ENCODE data around the gene MUTYH. TPM values are rescaled to one million over a fixed set of nuclear protein-coding genes. Genes with fewer than 3 reads are reported as not detected.

Gene MUTYH
- total RNA-seq, 1 donor from 2014 or later = 33.7 TPM

- no peak for DNase-seq
- TF ChIP-seq CTCF (IDR thresholded peaks at IDR 0.05; ENCODE audit: partially characterized antibody, unreplicated experiment) = no peak
- peaks cover 3% of the 10 kb centered on the region for H3K27me3 Mint-ChIP-seq (ENCODE audit: unreplicated experiment)
- no peaks in the 10 kb centered on the region for H3K4me1 Mint-ChIP-seq (ENCODE audit: low read depth, unreplicated experiment)
- no peak overlapping the region for H3K4me3 Mint-ChIP-seq (ENCODE audit: unreplicated experiment)
- no peak overlapping the region for H3K27ac Mint-ChIP-seq (ENCODE audit: unreplicated experiment)
- H3K9me3 Mint-ChIP-seq (ENCODE audit: unreplicated experiment) = peaks cover 2% of the 10 kb centered on the region
- H3K36me3 Mint-ChIP-seq (ENCODE audit: unreplicated experiment) = peaks cover 4% of the 10 kb centered on the region
Measured at GRCh38 chr1:45345014-45345413, 4.8 kb upstream of the MUTYH start.

GRCh38 chr1:45344499-45344898 lies 4.3 kb upstream of the MUTYH start:
- Mint-ChIP-seq H3K27ac (ENCODE audit: unreplicated experiment) (no peak overlapping the region), H3K9me3 (ENCODE audit: unreplicated experiment) (peaks cover 2% of the 10 kb centered on the region), H3K36me3 (ENCODE audit: unreplicated experiment) (peaks cover 4% of the 10 kb centered on the region), H3K4me1 (ENCODE audit: low read depth, unreplicated experiment) (no peaks in the 10 kb centered on the region), H3K4me3 (ENCODE audit: unreplicated experiment) (no peak overlapping the region), H3K27me3 (ENCODE audit: unreplicated experiment) (peaks cover 2% of the 10 kb centered on the region)
- DNase-seq = no peak
- no peak for TF ChIP-seq CTCF (IDR thresholded peaks at IDR 0.05; ENCODE audit: partially characterized antibody, unreplicated experiment)

- Mint-ChIP-seq H3K4me1 (ENCODE audit: low read depth, unreplicated experiment) (no peaks in the 10 kb centered on the region), H3K36me3 (ENCODE audit: unreplicated experiment) (peaks cover 3% of the 10 kb centered on the region), H3K27ac (ENCODE audit: unreplicated experiment) (peak overlapping the region; percentile 71), H3K9me3 (ENCODE audit: unreplicated experiment) (peaks cover 5% of the 10 kb centered on the region), H3K4me3 (ENCODE audit: unreplicated experiment) (peak overlapping the region; percentile 100), H3K27me3 (ENCODE audit: unreplicated experiment) (no peaks in the 10 kb centered on the region)
- no peak for TF ChIP-seq CTCF (IDR thresholded peaks at IDR 0.05; ENCODE audit: partially characterized antibody, unreplicated experiment)
- DNase-seq = no peak
Measured at GRCh38 chr1:45340816-45341466, 701 bp upstream of the MUTYH start.

GRCh38 chr1:45337630-45338325 lies 2.5 kb downstream of the MUTYH start:
- H3K27ac Mint-ChIP-seq (ENCODE audit: unreplicated experiment) = peak overlapping the region; percentile 39
- peaks cover 3% of the 10 kb centered on the region for H3K4me1 Mint-ChIP-seq (ENCODE audit: low read depth, unreplicated experiment)
- H3K4me3 Mint-ChIP-seq (ENCODE audit: unreplicated experiment) = peak overlapping the region; percentile 47

More at GRCh38 chr1:45337630-45338325, 2.5 kb downstream of the MUTYH start:
- no peaks in the 10 kb centered on the region for H3K27me3 Mint-ChIP-seq (ENCODE audit: unreplicated experiment)
- no peak for DNase-seq
- peaks cover 3% of the 10 kb centered on the region for H3K9me3 Mint-ChIP-seq (ENCODE audit: unreplicated experiment)
- no peak for TF ChIP-seq CTCF (IDR thresholded peaks at IDR 0.05; ENCODE audit: partially characterized antibody, unreplicated experiment)
- no peaks in the 10 kb centered on the region for H3K36me3 Mint-ChIP-seq (ENCODE audit: unreplicated experiment)

All from glutamatergic neuron (in vitro differentiated cells).